GM23338 (cell line): ENCODE results near the gene SLC17A7. TPM values are rescaled to one million over a fixed set of nuclear protein-coding genes. Genes with fewer than 3 reads are reported as not detected.

Source experiments
- ATAC-seq: fragments of 200-7000 bp; cut with Tn5 transposase; 3 replicates; pipeline ENCODE4 v1.9.1; 2020
- DNase-seq: peaks from one replicate; pipeline ENCODE4 v3.0.0-alpha.2; 2015; ENCODE audit warnings: low spot score
- H2AFZ ChIP-seq: fragments of 200-600 bp; sonication (generic); 2 replicates; pipeline ENCODE4 v1.8.0; 2016; ENCODE audit warnings: antibody characterized with exemption, mild to moderate bottlenecking, moderate library complexity
- H3F3A ChIP-seq: fragments of 200-600 bp; sonication (generic); replicated peaks from 2 replicates; pipeline ENCODE4 v1.8.0; 2017; ENCODE audit warnings: antibody characterized with exemption, mixed run types, low read depth
- H3K27ac ChIP-seq: fragments of 200-600 bp; sonication (generic); 2 replicates; pipeline ENCODE4 v1.6.1; 2016; ENCODE audit warnings: low read depth
- H3K27me3 ChIP-seq: fragments of 200-600 bp; sonication (generic); 2 replicates; pipeline ENCODE4 v1.8.0; 2016; ENCODE audit warnings: mild to moderate bottlenecking, mixed run types, moderate library complexity; ENCODE audit not compliant: insufficient read depth
- H3K36me3 ChIP-seq: fragments of 200-600 bp; sonication (generic); 2 replicates; pipeline ENCODE4 v1.8.0; 2016; ENCODE audit warnings: mild to moderate bottlenecking; ENCODE audit not compliant: insufficient read depth
- H3K4me1 ChIP-seq: fragments of 200-600 bp; sonication (generic); 2 replicates; pipeline ENCODE4 v1.8.0; 2016; ENCODE audit warnings: mild to moderate bottlenecking, moderate library complexity; ENCODE audit not compliant: insufficient read depth
- H3K4me2 ChIP-seq: fragments of 200-600 bp; sonication (generic); 2 replicates; pipeline ENCODE4 v1.7.1; 2017; ENCODE audit warnings: mixed run types
- H3K4me3 ChIP-seq: fragments of 200-600 bp; sonication (generic); 2 replicates; pipeline ENCODE4 v1.6.1; 2016; ENCODE audit warnings: mixed run types
- H3K79me2 ChIP-seq: fragments of 200-600 bp; sonication (generic); replicated peaks from 2 replicates; pipeline ENCODE4 v1.8.0; 2017; ENCODE audit warnings: mild to moderate bottlenecking; ENCODE audit not compliant: insufficient read depth
- H3K9me2 ChIP-seq: fragments of 200-600 bp; sonication (generic); 2 replicates; pipeline ENCODE4 v1.8.0; 2017; ENCODE audit not compliant: insufficient read depth
- H4K20me1 ChIP-seq: fragments of 200-600 bp; sonication (generic); replicated peaks from 2 replicates; pipeline ENCODE4 v1.8.0; 2017; ENCODE audit warnings: mild to moderate bottlenecking; ENCODE audit not compliant: insufficient read depth
- H3K27ac Mint-ChIP-seq: 2 replicates; pipeline ENCODE4 v1.8.0; 2020; ENCODE audit warnings: inconsistent platforms, mild to moderate bottlenecking, moderate library complexity, mixed read lengths
- H3K27me3 Mint-ChIP-seq: 3 replicates; pipeline ENCODE4 v1.8.0; 2022; ENCODE audit warnings: low read depth, mild to moderate bottlenecking, moderate library complexity, mixed read lengths, inconsistent platforms; ENCODE audit not compliant: insufficient read depth, poor library complexity
- H3K36me3 Mint-ChIP-seq: 3 replicates; pipeline ENCODE4 v1.8.0; 2021; ENCODE audit warnings: low read depth, mild to moderate bottlenecking, inconsistent platforms, moderate library complexity, mixed read lengths
- H3K4me1 Mint-ChIP-seq: 3 replicates; pipeline ENCODE4 v1.8.0; 2020; ENCODE audit warnings: mild to moderate bottlenecking, inconsistent platforms, mixed read lengths
- H3K4me3 Mint-ChIP-seq: 3 replicates; pipeline ENCODE4 v1.8.0; 2021; ENCODE audit warnings: moderate library complexity, mild to moderate bottlenecking, inconsistent platforms, mixed read lengths
- H3K9me3 Mint-ChIP-seq: 3 replicates; pipeline ENCODE4 v1.8.0; 2020; ENCODE audit warnings: moderate library complexity, mild to moderate bottlenecking, inconsistent platforms, mixed read lengths
- ETS1 ChIP-seq: IDR thresholded peaks from 2 replicates; pipeline ENCODE4 v1.6.1; 2016; ENCODE audit warnings: antibody characterized with exemption
- EZH2 ChIP-seq: fragments of 200-600 bp; sonication (generic); IDR thresholded peaks from one replicate; pipeline ENCODE4 v1.8.0; 2017; ENCODE audit warnings: antibody characterized with exemption, mild to moderate bottlenecking, low read depth; ENCODE audit not compliant: unreplicated experiment
- EZH2phosphoT487 ChIP-seq: fragments of 200-600 bp; sonication (generic); IDR thresholded peaks from one replicate; pipeline ENCODE4 v1.8.1; 2018; ENCODE audit warnings: antibody characterized with exemption; ENCODE audit not compliant: unreplicated experiment
- POLR2AphosphoS5 ChIP-seq: IDR thresholded peaks from 2 replicates; pipeline ENCODE4 v1.6.1; 2016; ENCODE audit warnings: antibody characterized with exemption, low read depth
- ZNF114 ChIP-seq: fragments of 250-450 bp; sonication (Bioruptor Pico); IDR thresholded peaks from 2 replicates; pipeline ENCODE4 v1.5.0; 2020; ENCODE audit warnings: mild to moderate bottlenecking, moderate library complexity
- ZNF462 ChIP-seq: fragments of 250-450 bp; sonication (Bioruptor Pico); IDR thresholded peaks from 2 replicates; pipeline ENCODE4 v1.5.0; 2020; ENCODE audit warnings: mild to moderate bottlenecking, moderate library complexity
- polyA plus RNA-seq: library from polyadenylated mRNA; unstranded; fragments of >200 nt; fragmentation: Nextera tagmentation; extraction: Ambion mirVana; gene quantifications from 2 replicates; pipeline ENCODE4 v1.2.1, GENCODE V29; 2016
- total RNA-seq: library from RNA; depleted of rRNA; stranded (reverse); fragments of >200 nt; shearing (Covaris generic); gene quantifications from 2 replicates; pipeline ENCODE4 v1.2.3, GENCODE V29; 2014

SLC17A7 gene
- total and polyA plus RNA-seq, 2 experiments from 2014 or later, result 0.90 to 1.5 TPM

GRCh38 chr19:49390929-49391359 lies 50.4 kb downstream of the SLC17A7 start (continued):
- no peak for TF ChIP-seq ZNF462 (CRISPR knock-in tag)
- no peak for TF ChIP-seq ZNF114 (CRISPR knock-in tag)
- no peak for TF ChIP-seq EZH2phosphoT487
- no peak for TF ChIP-seq POLR2AphosphoS5

DNA sequence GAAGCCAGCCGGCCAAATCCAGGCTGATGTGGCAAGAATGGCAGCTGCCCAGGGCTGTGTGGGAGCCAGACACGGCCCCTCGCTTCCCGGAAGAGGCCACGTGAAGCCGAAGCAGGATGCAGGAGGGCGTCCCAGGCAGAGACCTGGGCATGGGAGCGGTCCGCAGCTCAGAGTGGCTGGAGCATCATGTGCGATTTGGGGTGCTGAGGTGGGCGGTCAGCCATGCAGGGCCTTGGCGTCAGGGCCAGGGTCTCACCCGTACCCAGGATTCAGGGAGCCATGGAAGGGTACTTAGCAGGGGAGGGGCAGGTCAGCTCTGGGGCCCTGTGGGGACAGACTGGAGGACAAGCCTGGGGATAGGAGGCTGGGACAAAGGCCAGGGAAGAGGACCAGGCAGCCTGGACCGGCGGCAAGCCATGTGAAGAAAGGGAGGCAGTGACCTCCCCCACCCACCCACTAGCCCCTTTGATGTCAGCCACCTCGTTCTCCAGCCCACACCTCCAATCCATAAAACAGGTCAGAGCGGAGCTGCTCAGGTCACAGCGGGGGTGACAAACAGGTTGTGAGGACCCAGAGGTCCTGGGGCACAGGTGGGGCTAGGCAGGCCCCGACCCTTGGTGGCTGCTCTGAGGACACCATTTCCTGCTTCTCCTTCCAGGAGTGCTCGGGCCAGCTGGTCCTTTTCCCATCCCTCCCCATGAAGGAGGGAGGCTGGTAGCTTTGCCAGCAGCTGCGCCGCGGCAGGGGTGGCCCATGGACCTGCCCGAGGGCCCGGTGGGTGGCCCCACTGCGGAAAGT lies 51.0 kb downstream of the SLC17A7 start:
- no peaks in the 10 kb centered on the region; the same call in 2 of the 3 replicates for H3K36me3 Mint-ChIP-seq
- H2AFZ ChIP-seq, result no peak overlapping the region; the same call in 1 of the 2 replicates
- H3K27ac Mint-ChIP-seq, result no peak overlapping the region
- no peaks in the 10 kb centered on the region for H4K20me1 ChIP-seq
- no peaks in the 10 kb centered on the region for H3K79me2 ChIP-seq
- TF ChIP-seq EZH2, result no peak
- TF ChIP-seq ZNF462 (CRISPR knock-in tag), result no peak
- no peak for TF ChIP-seq EZH2phosphoT487
- TF ChIP-seq ETS1, result no peak
- no peaks in the 10 kb centered on the region for H3K36me3 ChIP-seq
- H3F3A ChIP-seq, result 0 out of 2 replicates have a peak, but pooled peaks cover 3% of the 10 kb centered on the region
- no peaks in the 10 kb centered on the region for H3K4me1 ChIP-seq
- ATAC-seq (no peak), DNase-seq (no peak)
- 0 out of 3 replicates have a peak, but pooled peaks cover 2% of the 10 kb centered on the region for H3K9me3 Mint-ChIP-seq
- no peak overlapping the region for H3K4me2 ChIP-seq
- H3K4me3 Mint-ChIP-seq, result no peak overlapping the region
- H3K27me3 Mint-ChIP-seq, result peaks cover 19% of the 10 kb centered on the region
- no peaks in the 10 kb centered on the region for H3K27me3 ChIP-seq
- no peaks in the 10 kb centered on the region for H3K9me2 ChIP-seq
- no peak overlapping the region for H3K27ac ChIP-seq
- H3K4me3 ChIP-seq, result no peak overlapping the region
- H3K4me1 Mint-ChIP-seq, result peaks cover 9% of the 10 kb centered on the region
